Measurements from ENCODE around the gene B3GALT2. TPM values are rescaled to one million over a fixed set of nuclear protein-coding genes. Genes with fewer than 3 reads are reported as not detected.

Gene B3GALT2
- total RNA-seq, 1 donor from 2014 or later = not detected

DNA sequence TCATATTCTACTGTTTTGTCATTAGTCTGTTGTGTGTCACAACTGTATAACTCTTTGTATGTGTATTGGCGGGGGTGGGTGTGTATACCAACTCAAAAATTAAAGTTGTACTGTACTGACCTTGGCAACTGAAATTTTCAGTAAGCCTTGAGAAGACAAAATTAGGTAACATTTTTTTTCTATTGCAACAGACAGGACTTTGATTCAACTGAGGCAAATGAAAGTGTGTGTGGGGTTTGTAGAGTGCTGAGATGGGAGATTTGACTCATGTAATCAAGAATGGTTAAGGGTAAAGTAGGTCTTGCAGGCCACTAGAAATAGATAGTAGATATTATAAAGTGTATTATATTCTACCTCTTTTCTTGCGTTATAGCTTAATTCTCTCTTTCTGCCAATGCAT, 14.6 kb upstream of the B3GALT2 start:
- peaks cover 30% of the 10 kb centered on the region for H3K36me3 Mint-ChIP-seq
- no peak overlapping the region for H3K4me3 Mint-ChIP-seq
- Histone ChIP-seq H3K4me1 (no peaks in the 10 kb centered on the region), H3K4me3 (no peak overlapping the region), H3K4me2 (no peak overlapping the region), H3K27me3 (no peaks in the 10 kb centered on the region), H3F3A (ENCODE audit: low read depth) (no peaks in the 10 kb centered on the region), H4K20me1 (ENCODE audit: low read depth) (no peaks in the 10 kb centered on the region), H3K79me2 (ENCODE audit: low read depth) (peaks cover 49% of the 10 kb centered on the region), H3K9me3 (ENCODE audit: low read depth) (no peaks in the 10 kb centered on the region), H3K27ac (no peak overlapping the region), H3K9ac (no peak overlapping the region), H2AFZ (replicated peaks) (no peak overlapping the region), H3K36me3 (no peaks in the 10 kb centered on the region)
- TF ChIP-seq EZH2 (IDR thresholded peaks at IDR 0.05) = no peak
- TF ChIP-seq, protein P1, sequence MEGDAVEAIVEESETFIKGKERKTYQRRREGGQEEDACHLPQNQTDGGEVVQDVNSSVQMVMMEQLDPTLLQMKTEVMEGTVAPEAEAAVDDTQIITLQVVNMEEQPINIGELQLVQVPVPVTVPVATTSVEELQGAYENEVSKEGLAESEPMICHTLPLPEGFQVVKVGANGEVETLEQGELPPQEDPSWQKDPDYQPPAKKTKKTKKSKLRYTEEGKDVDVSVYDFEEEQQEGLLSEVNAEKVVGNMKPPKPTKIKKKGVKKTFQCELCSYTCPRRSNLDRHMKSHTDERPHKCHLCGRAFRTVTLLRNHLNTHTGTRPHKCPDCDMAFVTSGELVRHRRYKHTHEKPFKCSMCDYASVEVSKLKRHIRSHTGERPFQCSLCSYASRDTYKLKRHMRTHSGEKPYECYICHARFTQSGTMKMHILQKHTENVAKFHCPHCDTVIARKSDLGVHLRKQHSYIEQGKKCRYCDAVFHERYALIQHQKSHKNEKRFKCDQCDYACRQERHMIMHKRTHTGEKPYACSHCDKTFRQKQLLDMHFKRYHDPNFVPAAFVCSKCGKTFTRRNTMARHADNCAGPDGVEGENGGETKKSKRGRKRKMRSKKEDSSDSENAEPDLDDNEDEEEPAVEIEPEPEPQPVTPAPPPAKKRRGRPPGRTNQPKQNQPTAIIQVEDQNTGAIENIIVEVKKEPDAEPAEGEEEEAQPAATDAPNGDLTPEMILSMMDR (IDR thresholded peaks at IDR 0.05) = no peak
- no peak for TF ChIP-seq EZH2phosphoT487 (IDR thresholded peaks at IDR 0.05)
- H3K4me1 Mint-ChIP-seq = no peaks in the 10 kb centered on the region
- no peaks in the 10 kb centered on the region for H3K27me3 Mint-ChIP-seq (ENCODE audit: insufficient read depth, low read depth)
- DNase-seq (ENCODE audit: low spot score) = no peak
- no peak overlapping the region for H3K27ac Mint-ChIP-seq
- peaks cover 10% of the 10 kb centered on the region for H3K9me3 Mint-ChIP-seq

DNA sequence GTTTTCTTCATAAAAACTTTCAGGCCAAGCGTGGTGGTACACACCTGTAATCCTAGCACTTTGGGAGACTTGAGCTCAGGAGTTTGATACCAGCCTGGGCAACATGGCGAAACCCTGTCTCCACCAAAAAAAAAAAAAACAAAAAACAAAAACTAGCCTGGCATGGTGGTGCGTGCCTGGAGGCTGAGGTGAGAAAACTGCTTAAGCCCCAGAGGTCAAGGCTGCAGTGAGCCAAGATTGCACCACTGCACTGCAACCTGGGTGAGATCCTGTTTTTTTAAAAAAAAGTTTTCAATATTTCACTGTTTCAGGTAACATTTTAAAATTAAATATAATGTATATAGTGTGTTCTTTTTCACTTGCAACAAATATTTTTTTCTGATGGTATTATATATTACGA, 13.5 kb upstream of the B3GALT2 start:
- H2AFZ ChIP-seq (replicated peaks) = no peak overlapping the region
- H3K36me3 ChIP-seq = no peaks in the 10 kb centered on the region
- Mint-ChIP-seq H3K36me3 (peaks cover 31% of the 10 kb centered on the region), H3K9me3 (peaks cover 8% of the 10 kb centered on the region), H3K4me1 (no peaks in the 10 kb centered on the region), H3K27me3 (ENCODE audit: insufficient read depth, low read depth) (no peaks in the 10 kb centered on the region), H3K27ac (no peak overlapping the region), H3K4me3 (no peak overlapping the region)
- H3K9ac ChIP-seq = no peak overlapping the region
- no peaks in the 10 kb centered on the region for H3K9me3 ChIP-seq (ENCODE audit: low read depth)
- DNase-seq (ENCODE audit: low spot score) = no peak
- no peak overlapping the region for H3K4me2 ChIP-seq
- peaks cover 60% of the 10 kb centered on the region for H3K79me2 ChIP-seq (ENCODE audit: low read depth)
- H3K4me3 ChIP-seq = no peak overlapping the region
- H4K20me1 ChIP-seq (ENCODE audit: low read depth) = no peaks in the 10 kb centered on the region
- no peaks in the 10 kb centered on the region for H3K4me1 ChIP-seq
- H3K27ac ChIP-seq = no peak overlapping the region
- TF ChIP-seq EZH2 (IDR thresholded peaks at IDR 0.05) (no peak), EZH2phosphoT487 (IDR thresholded peaks at IDR 0.05) (no peak)
- TF ChIP-seq, protein P1 (IDR thresholded peaks at IDR 0.05) = no peak
- no peaks in the 10 kb centered on the region for H3F3A ChIP-seq (ENCODE audit: low read depth)
- no peaks in the 10 kb centered on the region for H3K27me3 ChIP-seq

DNA sequence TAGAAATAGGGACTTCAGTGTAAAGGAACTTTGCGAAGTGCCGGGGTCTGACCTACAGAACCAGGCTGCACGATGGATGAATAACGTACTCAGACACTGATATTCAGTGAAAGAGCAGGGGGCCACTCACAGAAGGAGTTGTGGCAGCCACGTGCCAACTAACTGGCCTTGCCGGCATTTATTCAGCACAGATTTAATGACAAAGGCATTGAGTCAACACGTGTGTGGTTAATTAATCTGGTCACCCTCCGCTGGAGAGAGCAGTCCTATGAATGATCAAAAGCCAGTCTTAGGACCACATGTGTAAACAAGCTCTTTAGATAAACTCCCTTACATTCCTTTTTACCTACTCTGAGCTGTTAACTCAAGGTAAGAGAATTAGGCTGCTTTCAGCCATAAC, 6.2 kb upstream of the B3GALT2 start:
- no peak overlapping the region for H3K4me3 Mint-ChIP-seq
- no peaks in the 10 kb centered on the region for H3K36me3 ChIP-seq
- H3F3A ChIP-seq (ENCODE audit: low read depth) = no peaks in the 10 kb centered on the region
- H3K27me3 Mint-ChIP-seq (ENCODE audit: insufficient read depth, low read depth) = peaks cover 2% of the 10 kb centered on the region
- peaks cover 39% of the 10 kb centered on the region for H3K36me3 Mint-ChIP-seq
- H3K9me3 Mint-ChIP-seq = peaks cover 24% of the 10 kb centered on the region
- H3K9ac ChIP-seq = no peak overlapping the region
- no peak overlapping the region for H3K27ac Mint-ChIP-seq
- H3K4me2 ChIP-seq = no peak overlapping the region
- H3K9me3 ChIP-seq (ENCODE audit: low read depth) = no peaks in the 10 kb centered on the region
- H3K27ac ChIP-seq = no peak overlapping the region
- no peaks in the 10 kb centered on the region for H4K20me1 ChIP-seq (ENCODE audit: low read depth)
- no peaks in the 10 kb centered on the region for H3K4me1 ChIP-seq
- no peak overlapping the region for H2AFZ ChIP-seq (replicated peaks)
- no peak for DNase-seq (ENCODE audit: low spot score)
- no peak overlapping the region for H3K4me3 ChIP-seq
- H3K27me3 ChIP-seq = no peaks in the 10 kb centered on the region
- TF ChIP-seq EZH2 (IDR thresholded peaks at IDR 0.05) (no peak), EZH2phosphoT487 (IDR thresholded peaks at IDR 0.05) (no peak)
- TF ChIP-seq, protein P1 (IDR thresholded peaks at IDR 0.05) = no peak
- peaks cover 97% of the 10 kb centered on the region for H3K79me2 ChIP-seq (ENCODE audit: low read depth)
- peaks cover under 1% of the 10 kb centered on the region for H3K4me1 Mint-ChIP-seq
